ENCODE measurements around the gene WBP1. TPM values are rescaled to one million over a fixed set of nuclear protein-coding genes. Genes with fewer than 3 reads are reported as not detected.

WBP1 gene
- total RNA-seq, 5 donors from 2014 or later (not counting 1 experiment from before 2014, with no cell fraction given), result 80.2 to 104 (median 98.2) TPM

- H3K4me3 Mint-ChIP-seq, result no peak overlapping the region
- H3K36me3 Mint-ChIP-seq, result no peaks in the 10 kb centered on the region
- DNase-seq, result no peak
- no peak overlapping the region for H3K27ac Mint-ChIP-seq
- Histone ChIP-seq H3K4me1 (ENCODE audit: control insufficient read depth in 1 of 2, extremely low read depth in 1 of 2, insufficient read depth in 2 of 2, low read length in 2 of 2) (peaks cover 2 to 7% of the 10 kb centered on the region in 2 experiments), H3K27me3 (replicated peaks in 1 of 2; ENCODE audit: control insufficient read depth in 2 of 2, extremely low read depth in 1 of 2, insufficient read depth in 2 of 2, low read length in 1 of 2) (peaks cover under 1 to 18% of the 10 kb centered on the region in 2 experiments), H3K9me3 (no peaks in the 10 kb centered on the region), H3K36me3 (ENCODE audit: control insufficient read depth in 2 of 2, extremely low read depth in 1 of 2, insufficient read depth in 1 of 2, low read length in 1 of 2) (no peaks in the 10 kb centered on the region), H3K4me3 (ENCODE audit: control insufficient read depth in 1 of 2, extremely low read depth in 1 of 2, low read length in 1 of 2) (no peak overlapping the region), H3K27ac (ENCODE audit: low read length) (no peak overlapping the region)
- H3K27me3 Mint-ChIP-seq, result peaks cover 5 to 13% of the 10 kb centered on the region in 2 donors
- ATAC-seq (replicated peaks in 1 of 4), result no peak
- WGBS (ENCODE audit: insufficient coverage), result 100% methylated on average over 1 of the region's 5 CpGs
- peaks cover 3 to 8% (median 6%) of the 10 kb centered on the region in 3 donors for H3K4me1 Mint-ChIP-seq
- ChIA-PET CTCF (no interaction called here), POLR2A (no interaction called here)
- no peaks in the 10 kb centered on the region for H3K9me3 Mint-ChIP-seq
Measured at GRCh38 chr2:74447230-74447999, 10.8 kb upstream of the WBP1 start.

- no peaks in the 10 kb centered on the region for H3K36me3 Mint-ChIP-seq
- Histone ChIP-seq H3K4me1 (ENCODE audit: control insufficient read depth in 1 of 2, extremely low read depth in 1 of 2, insufficient read depth in 2 of 2, low read length in 2 of 2) (peaks cover 8 to 16% of the 10 kb centered on the region in 2 experiments), H3K36me3 (ENCODE audit: control insufficient read depth in 2 of 2, extremely low read depth in 1 of 2, insufficient read depth in 1 of 2, low read length in 1 of 2) (no peaks in the 10 kb centered on the region), H3K27ac (ENCODE audit: low read length) (no peak overlapping the region), H3K27me3 (replicated peaks in 1 of 2; ENCODE audit: control insufficient read depth in 2 of 2, extremely low read depth in 1 of 2, insufficient read depth in 2 of 2, low read length in 1 of 2) (peaks cover 0 to 6% of the 10 kb centered on the region in 2 experiments), H3K4me3 (ENCODE audit: control insufficient read depth in 1 of 2, extremely low read depth in 1 of 2, low read length in 1 of 2) (no peak overlapping the region), H3K9me3 (no peaks in the 10 kb centered on the region)
- no peaks in the 10 kb centered on the region for H3K9me3 Mint-ChIP-seq
- DNase-seq (no peak), ATAC-seq (replicated peaks in 1 of 4) (no peak)
- peaks cover 3 to 8% of the 10 kb centered on the region in 2 donors for H3K27me3 Mint-ChIP-seq
- peaks cover 11 to 17% (median 15%) of the 10 kb centered on the region in 3 donors for H3K4me1 Mint-ChIP-seq
- no peak overlapping the region for H3K27ac Mint-ChIP-seq
- H3K4me3 Mint-ChIP-seq, result no peak overlapping the region
- ChIA-PET POLR2A (no interaction called here), CTCF (no interaction called here)
- 100% methylated on average over 1 of the region's 2 CpGs for WGBS (ENCODE audit: insufficient coverage)
Measured at GRCh38 chr2:74448771-74449170, 9.5 kb upstream of the WBP1 start.

GRCh38 chr2:74450570-74451190, 7.6 kb upstream of the WBP1 start:
- H3K9me3 Mint-ChIP-seq, result no peaks in the 10 kb centered on the region
- WGBS (ENCODE audit: insufficient coverage), result 100% methylated on average over 2 of the region's 3 CpGs
- no peaks in the 10 kb centered on the region for H3K36me3 Mint-ChIP-seq
- H3K36me3 ChIP-seq (ENCODE audit: control insufficient read depth in 2 of 2, extremely low read depth in 1 of 2, insufficient read depth in 1 of 2, low read length in 1 of 2), result no peaks in the 10 kb centered on the region
- H3K9me3 ChIP-seq, result no peaks in the 10 kb centered on the region
- peaks cover 17 to 24% of the 10 kb centered on the region in 2 experiments for H3K4me1 ChIP-seq (ENCODE audit: control insufficient read depth in 1 of 2, extremely low read depth in 1 of 2, insufficient read depth in 2 of 2, low read length in 2 of 2)
- H3K27ac ChIP-seq (ENCODE audit: low read length), result no peak overlapping the region
- peaks cover 0 to 2% of the 10 kb centered on the region in 2 donors for H3K27me3 Mint-ChIP-seq
- no peak overlapping the region for H3K4me3 ChIP-seq (ENCODE audit: control insufficient read depth in 1 of 2, extremely low read depth in 1 of 2, low read length in 1 of 2)
- peaks cover 26 to 30% (median 29%) of the 10 kb centered on the region in 3 donors for H3K4me1 Mint-ChIP-seq
- ATAC-seq (replicated peaks in 1 of 4) (no peak), DNase-seq (no peak)
- ChIA-PET POLR2A (no interaction called here), CTCF (interaction anchor here in 1 of 2 donors (0.6 kb wide), 1 partner anchor 52 kb away, joined by 3 read pairs; no protein-coding TSS in a partner anchor)
- no peaks in the 10 kb centered on the region for H3K27me3 ChIP-seq (replicated peaks in 1 of 2; ENCODE audit: control insufficient read depth in 2 of 2, extremely low read depth in 1 of 2, insufficient read depth in 2 of 2, low read length in 1 of 2)
- H3K27ac Mint-ChIP-seq, result no peak overlapping the region
- no peak overlapping the region for H3K4me3 Mint-ChIP-seq

DNA sequence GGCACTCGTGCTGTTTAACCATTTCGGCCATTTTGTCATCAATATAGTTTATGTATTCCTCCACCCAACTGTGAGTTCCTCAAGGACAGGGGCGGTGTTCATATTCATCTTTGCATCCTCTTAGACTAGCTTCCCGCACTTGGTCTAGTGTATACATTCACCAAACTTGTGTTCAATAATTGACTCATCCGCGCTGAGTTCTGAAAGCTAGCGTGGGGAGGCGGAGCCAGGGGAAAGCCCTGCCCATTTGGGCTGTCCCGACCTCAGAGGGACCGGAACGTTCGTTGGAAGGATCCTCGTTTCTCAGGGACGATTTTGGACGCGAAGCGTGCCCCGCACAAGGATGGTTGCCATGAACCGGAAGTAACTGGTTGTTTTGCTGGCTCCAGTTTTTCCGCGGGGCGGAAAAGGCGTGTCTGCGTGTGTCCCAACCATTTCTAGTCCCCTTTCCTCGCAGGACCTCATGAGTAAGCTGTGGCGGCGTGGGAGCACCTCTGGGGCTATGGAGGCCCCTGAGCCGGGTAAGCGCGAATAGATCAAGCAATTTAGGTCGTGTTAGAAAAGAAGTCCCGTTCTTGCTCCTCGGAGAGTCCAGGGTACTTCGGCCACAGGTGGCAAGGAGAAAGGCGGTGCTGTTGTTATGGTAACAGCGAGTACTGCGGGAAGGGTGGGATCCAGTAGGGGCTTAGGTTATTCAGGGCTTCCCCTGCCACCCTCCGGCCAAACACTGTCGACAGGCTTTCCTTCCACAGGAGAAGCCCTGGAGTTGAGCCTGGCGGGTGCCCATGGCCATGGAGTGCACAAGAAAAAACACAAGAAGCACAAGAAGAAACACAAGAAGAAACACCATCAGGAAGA, 3.4 kb upstream of the WBP1 start, which contains the start of gene INO80B:
Gene INO80B, plus strand, starts transcription at position 434 of the 858 bp plus-strand sequence. Its CDS starts 30 bp downstream, at position 464.
- ATAC-seq (replicated peaks in 1 of 4) (peak; percentile 37 to 60 (median 44)), DNase-seq (peak; percentile 88 to 100 (median 94))
- H3K4me3 ChIP-seq (ENCODE audit: control insufficient read depth in 1 of 2, extremely low read depth in 1 of 2, low read length in 1 of 2), result peak within 1 kb of the TSS; percentile 68 to 89
- ChIA-PET CTCF (interaction anchor here (0.8 to 3.3 kb wide), 4 partner anchors 12 to 40 kb away, joined by 3 to 24 read pairs (median 4); partner anchors contain the start of genes CCDC142 (in 1 of the 2) and TTC31 (in 1 of the 2)), POLR2A (interaction anchor here in 1 of 2 donors (0.6 kb wide), 1 partner anchor 26 kb away, joined by 4 read pairs; no protein-coding TSS in a partner anchor)
- Mint-ChIP-seq H3K4me1 (peaks cover 60 to 68% (median 67%) of the 10 kb centered on the region in 3 donors), H3K27ac (peak within 1 kb of the TSS; percentile 97 to 99), H3K27me3 (no peaks in the 10 kb centered on the region), H3K9me3 (no peaks in the 10 kb centered on the region), H3K4me3 (peak within 1 kb of the TSS; percentile 93 to 99 (median 97)), H3K36me3 (no peaks in the 10 kb centered on the region)
- peak within 1 kb of the TSS; percentile 59 for H3K27ac ChIP-seq (ENCODE audit: low read length)
- H3K27me3 ChIP-seq (replicated peaks in 1 of 2; ENCODE audit: control insufficient read depth in 2 of 2, extremely low read depth in 1 of 2, insufficient read depth in 2 of 2, low read length in 1 of 2), result no peaks in the 10 kb centered on the region
- H3K36me3 ChIP-seq (ENCODE audit: control insufficient read depth in 2 of 2, extremely low read depth in 1 of 2, insufficient read depth in 1 of 2, low read length in 1 of 2), result peaks cover 0 to 4% of the 10 kb centered on the region in 2 donors
- H3K4me1 ChIP-seq (ENCODE audit: control insufficient read depth in 1 of 2, extremely low read depth in 1 of 2, insufficient read depth in 2 of 2, low read length in 2 of 2), result peaks cover 40 to 54% of the 10 kb centered on the region in 2 experiments
- H3K9me3 ChIP-seq, result no peaks in the 10 kb centered on the region
- WGBS (ENCODE audit: insufficient coverage), result 0% methylated on average over 33 of the region's 40 CpGs

- no peaks in the 10 kb centered on the region for H3K27me3 Mint-ChIP-seq
- H3K9me3 ChIP-seq, result no peaks in the 10 kb centered on the region
- no peaks in the 10 kb centered on the region for H3K9me3 Mint-ChIP-seq
- peaks cover 0 to 14% of the 10 kb centered on the region in 2 donors for H3K36me3 ChIP-seq (ENCODE audit: control insufficient read depth in 2 of 2, extremely low read depth in 1 of 2, insufficient read depth in 1 of 2, low read length in 1 of 2)
- H3K4me1 Mint-ChIP-seq, result peaks cover 63 to 75% (median 69%) of the 10 kb centered on the region in 3 donors
- peak overlapping the region; percentile 99 for H3K27ac ChIP-seq (ENCODE audit: low read length)
- peak overlapping the region; percentile 93 to 99 (median 97) for H3K4me3 Mint-ChIP-seq
- H3K27ac Mint-ChIP-seq, result peak overlapping the region; percentile 97 to 99
- DNase-seq, result peak in 1 of 35 experiments; percentile 87
- WGBS (ENCODE audit: insufficient coverage), result under 1% methylated on average over 23 of the region's 27 CpGs
- CTCF ChIA-PET, result interaction anchor here in 1 of 2 donors (0.6 to 3.3 kb wide), 3 partner anchors 16 to 167 kb away, joined by 3 to 24 read pairs (median 6); partner anchors contain the start of genes CCDC142, MRPL53 and TTC31
- ATAC-seq (replicated peaks in 1 of 4), result no peak
- H3K27me3 ChIP-seq (replicated peaks in 1 of 2; ENCODE audit: control insufficient read depth in 2 of 2, extremely low read depth in 1 of 2, insufficient read depth in 2 of 2, low read length in 1 of 2), result no peaks in the 10 kb centered on the region
- H3K4me1 ChIP-seq (ENCODE audit: control insufficient read depth in 1 of 2, extremely low read depth in 1 of 2, insufficient read depth in 2 of 2, low read length in 2 of 2), result peaks cover 40 to 51% of the 10 kb centered on the region in 2 experiments
- H3K36me3 Mint-ChIP-seq, result no peaks in the 10 kb centered on the region
- H3K4me3 ChIP-seq (ENCODE audit: control insufficient read depth in 1 of 2, extremely low read depth in 1 of 2, low read length in 1 of 2), result peak overlapping the region; percentile 65 to 96
- POLR2A ChIA-PET, result interaction anchor here (0.8 to 1.4 kb wide), 5 partner anchors 16 to 720 kb away, joined by 3 to 15 read pairs (median 3); partner anchors contain the start of genes MRPL53 (in 1 of the 2) and TPRKB (in 1 of the 2)
Measured at GRCh38 chr2:74457129-74457548, 1.1 kb upstream of the WBP1 start.
